ENCODE data around the gene GRIP2.

Gene GRIP2

GRCh38 chr3:14459787-14460186 lies 80.4 kb downstream of the GRIP2 start:
- no peak for DNase-seq (ENCODE audit: low read depth)
- H3K4me3 ChIP-seq (ENCODE audit: low read depth, low read length) = no peak overlapping the region
- TF ChIP-seq, protein P1, sequence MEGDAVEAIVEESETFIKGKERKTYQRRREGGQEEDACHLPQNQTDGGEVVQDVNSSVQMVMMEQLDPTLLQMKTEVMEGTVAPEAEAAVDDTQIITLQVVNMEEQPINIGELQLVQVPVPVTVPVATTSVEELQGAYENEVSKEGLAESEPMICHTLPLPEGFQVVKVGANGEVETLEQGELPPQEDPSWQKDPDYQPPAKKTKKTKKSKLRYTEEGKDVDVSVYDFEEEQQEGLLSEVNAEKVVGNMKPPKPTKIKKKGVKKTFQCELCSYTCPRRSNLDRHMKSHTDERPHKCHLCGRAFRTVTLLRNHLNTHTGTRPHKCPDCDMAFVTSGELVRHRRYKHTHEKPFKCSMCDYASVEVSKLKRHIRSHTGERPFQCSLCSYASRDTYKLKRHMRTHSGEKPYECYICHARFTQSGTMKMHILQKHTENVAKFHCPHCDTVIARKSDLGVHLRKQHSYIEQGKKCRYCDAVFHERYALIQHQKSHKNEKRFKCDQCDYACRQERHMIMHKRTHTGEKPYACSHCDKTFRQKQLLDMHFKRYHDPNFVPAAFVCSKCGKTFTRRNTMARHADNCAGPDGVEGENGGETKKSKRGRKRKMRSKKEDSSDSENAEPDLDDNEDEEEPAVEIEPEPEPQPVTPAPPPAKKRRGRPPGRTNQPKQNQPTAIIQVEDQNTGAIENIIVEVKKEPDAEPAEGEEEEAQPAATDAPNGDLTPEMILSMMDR (conservative IDR thresholded peaks at IDR 0.05; ENCODE audit: low read depth, low read length) = no peak

DNA sequence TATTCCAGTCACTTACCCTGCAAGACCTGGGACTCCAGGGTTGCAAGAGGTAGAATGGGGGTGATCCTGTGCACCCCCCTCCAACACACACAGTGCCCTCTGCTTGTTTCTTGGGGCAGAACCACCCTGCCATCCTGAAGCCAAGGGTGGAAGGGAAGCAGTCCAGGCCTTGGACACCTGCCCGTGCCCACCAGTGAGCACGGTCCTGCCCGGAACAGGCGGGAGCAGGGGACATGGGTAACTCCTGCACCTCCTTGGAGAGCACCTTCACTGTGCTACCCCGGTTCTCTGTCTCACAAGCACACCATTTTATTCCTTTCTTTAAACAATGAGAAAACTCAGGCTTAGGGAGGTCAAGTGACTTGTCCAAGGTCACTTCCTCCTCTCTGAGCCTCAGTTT lies 80.8 kb downstream of the GRIP2 start:
- no peak overlapping the region for H3K4me3 ChIP-seq (ENCODE audit: low read depth, low read length)
- no peak for DNase-seq (ENCODE audit: low read depth)
- TF ChIP-seq, protein P1 (conservative IDR thresholded peaks at IDR 0.05; ENCODE audit: low read depth, low read length) = no peak

DNA sequence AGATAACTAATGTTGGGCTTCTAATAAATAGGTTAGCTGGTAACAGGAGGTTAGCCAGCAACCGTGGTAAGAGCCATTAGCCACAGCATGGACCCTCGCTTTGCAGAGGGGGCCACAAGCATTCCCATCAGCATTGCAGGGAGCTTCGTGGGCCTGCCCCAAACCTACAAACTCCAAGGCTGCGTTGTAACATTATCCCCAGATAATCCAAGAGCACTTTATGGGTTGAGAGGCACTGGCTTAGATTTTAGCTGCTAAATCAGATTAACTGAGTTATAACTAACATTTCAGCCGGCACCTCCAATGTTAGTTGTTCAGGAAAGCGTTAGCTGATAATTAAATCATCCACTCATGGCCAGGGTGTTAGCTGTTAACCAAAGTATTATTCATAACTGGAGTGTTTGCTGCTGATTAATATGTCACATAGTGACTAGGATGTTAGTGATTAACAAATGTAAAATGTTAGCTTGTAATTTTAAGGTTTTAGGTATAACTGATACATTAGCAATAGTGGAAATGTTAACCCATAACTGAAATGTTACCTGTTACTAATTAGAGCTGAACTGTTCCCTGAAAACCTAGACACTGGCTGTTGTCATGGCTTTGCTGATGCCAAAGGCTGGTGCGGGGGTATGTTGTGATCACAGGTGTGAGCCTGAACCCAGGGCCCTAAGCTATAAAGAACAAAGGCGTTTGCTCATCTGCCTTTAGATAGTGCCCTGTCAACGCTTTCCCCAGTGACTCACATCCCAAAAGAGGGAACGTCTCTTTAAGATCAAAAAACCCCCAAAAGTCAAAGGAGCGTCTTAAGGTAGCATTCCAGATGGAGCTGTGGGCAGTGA lies 81.5 kb downstream of the GRIP2 start:
- no peak overlapping the region for H3K4me3 ChIP-seq (ENCODE audit: low read depth, low read length)
- no peak for DNase-seq (ENCODE audit: low read depth)
- TF ChIP-seq, protein P1 (conservative IDR thresholded peaks at IDR 0.05; ENCODE audit: low read depth, low read length) = no peak

GRCh38 chr3:14457999-14458398 lies 82.1 kb downstream of the GRIP2 start:
- no peak overlapping the region for H3K4me3 ChIP-seq (ENCODE audit: low read depth, low read length)
- TF ChIP-seq, protein P1 (conservative IDR thresholded peaks at IDR 0.05; ENCODE audit: low read depth, low read length) = no peak

DNA sequence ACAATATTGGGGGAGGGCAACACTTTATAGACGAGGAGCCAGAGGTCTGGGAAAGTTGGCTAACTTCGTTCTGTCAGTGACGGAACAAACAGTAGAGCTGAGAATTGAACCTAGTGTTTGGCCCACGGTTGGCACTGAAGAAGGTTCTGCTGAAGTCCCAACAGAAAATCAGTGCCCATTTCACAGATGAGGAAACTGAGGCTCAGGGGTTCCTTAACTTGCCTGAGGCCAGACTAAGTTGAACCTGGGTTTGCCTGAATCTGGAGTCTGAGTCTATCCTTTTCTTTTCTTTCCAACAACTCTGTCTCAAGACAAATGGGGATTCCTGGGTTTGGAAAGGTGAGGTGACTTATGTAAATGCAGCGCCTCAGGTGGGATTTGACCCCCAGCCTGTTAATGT lies 82.7 kb downstream of the GRIP2 start:
- DNase-seq (ENCODE audit: low read depth) = no peak
- TF ChIP-seq, protein P1 (conservative IDR thresholded peaks at IDR 0.05; ENCODE audit: low read depth, low read length) = no peak
- H3K4me3 ChIP-seq (ENCODE audit: low read depth, low read length) = no peak overlapping the region

More at GRCh38 chr3:14457999-14458398, 82.1 kb downstream of the GRIP2 start:
- no peak for DNase-seq (ENCODE audit: low read depth)

DNA sequence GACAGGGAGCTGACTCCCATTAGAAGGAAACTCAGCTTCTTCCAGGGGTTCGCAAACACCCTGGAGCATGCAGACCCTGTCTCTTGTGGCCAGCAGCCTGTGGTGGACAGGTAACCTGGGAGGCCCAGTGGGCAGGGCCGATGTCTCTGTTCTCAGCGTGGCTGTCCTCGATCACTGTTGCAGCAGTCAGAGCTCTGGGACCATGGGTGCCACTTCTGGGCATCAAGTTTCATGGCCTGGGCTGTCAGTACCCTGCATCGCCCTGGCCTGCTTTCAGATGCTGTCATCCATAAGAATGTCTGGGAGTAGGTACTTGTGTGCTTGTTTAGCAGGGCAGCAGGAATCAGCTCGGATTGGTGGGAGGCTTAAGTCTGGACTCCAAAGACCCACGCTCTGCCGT lies 83.3 kb downstream of the GRIP2 start:
- no peak for DNase-seq (ENCODE audit: low read depth)
- TF ChIP-seq, protein P1 (conservative IDR thresholded peaks at IDR 0.05; ENCODE audit: low read depth, low read length) = no peak
- H3K4me3 ChIP-seq (ENCODE audit: low read depth, low read length) = no peak overlapping the region

Data from choroid plexus epithelial cell (primary cell).